Keratinocyte (primary cell): ENCODE data around the gene PRR33. TPM values are rescaled to one million over a fixed set of nuclear protein-coding genes. Genes with fewer than 3 reads are reported as not detected.

Experiments
- DNase-seq: peaks from one replicate; pipeline ENCODE4 v3.0.0-alpha.2; 2011; ENCODE audit warnings: low read depth, missing footprints, low spot score
- FAIRE-seq: peaks from 2 replicates; lab custom pipeline; 2011; peaks lifted over from hg19 to GRCh38; lab: Jason Lieb, UNC
- H2AFZ ChIP-seq: 2 replicates; pipeline ENCODE4 v1.6.0; 2012; ENCODE audit warnings: low read length, control low read depth, inconsistent platforms; ENCODE audit not compliant: control insufficient read depth
- H3K27ac ChIP-seq: 2 replicates; pipeline ENCODE4 v1.5.1; 2011; ENCODE audit warnings: low read length; ENCODE audit not compliant: control insufficient read depth, insufficient read depth
- H3K27me3 ChIP-seq: 3 replicates; pipeline ENCODE4 v1.6.0; 2011; ENCODE audit warnings: low read length; ENCODE audit not compliant: control insufficient read depth, insufficient read depth; ENCODE audit errors: extremely low read depth
- H3K36me3 ChIP-seq, 2 experiments: 2 replicates in 1 of 2; 3 replicates in 1 of 2; pipeline ENCODE4 v1.5.1; 2011; ENCODE audit warnings: low read length in 2 of 2, mild to moderate bottlenecking in 1 of 2; ENCODE audit not compliant: control insufficient read depth in 2 of 2, insufficient read depth in 2 of 2; ENCODE audit errors: extremely low read depth in 1 of 2
- H3K4me1 ChIP-seq: 3 replicates; pipeline ENCODE4 v1.5.1; 2011; ENCODE audit warnings: low read length; ENCODE audit not compliant: control insufficient read depth, insufficient read depth; ENCODE audit errors: extremely low read depth
- H3K4me2 ChIP-seq: 3 replicates; pipeline ENCODE4 v1.6.0; 2011; ENCODE audit warnings: low read depth, low read length; ENCODE audit not compliant: control insufficient read depth, insufficient read depth; ENCODE audit errors: extremely low read depth
- H3K4me3 ChIP-seq, 3 experiments: fragments of 200-600 bp in 1 of 3; sonication (generic) in 1 of 3; 2 replicates in 2 of 3; 3 replicates in 1 of 3; pipeline ENCODE4 v1.5.1; 2011 to 2016; ENCODE audit warnings: low read length in 3 of 3, mild to moderate bottlenecking in 3 of 3, control low read depth in 2 of 3, inconsistent platforms in 1 of 3, low read depth in 1 of 3, mixed read lengths in 1 of 3, mixed run types in 1 of 3, moderate library complexity in 1 of 3; ENCODE audit not compliant: control insufficient read depth in 2 of 3, insufficient read depth in 2 of 3; ENCODE audit errors: extremely low read depth in 1 of 3
- H3K79me2 ChIP-seq: 2 replicates; pipeline ENCODE4 v1.6.0; 2012; ENCODE audit warnings: low read length; ENCODE audit not compliant: control insufficient read depth, insufficient read depth
- H3K9ac ChIP-seq: 3 replicates; pipeline ENCODE4 v1.6.0; 2011; ENCODE audit warnings: low read length; ENCODE audit not compliant: control insufficient read depth, insufficient read depth; ENCODE audit errors: extremely low read depth
- H3K9me1 ChIP-seq: 3 replicates; pipeline ENCODE4 v1.6.0; 2011; ENCODE audit warnings: low read length; ENCODE audit not compliant: control insufficient read depth, insufficient read depth; ENCODE audit errors: extremely low read depth
- H3K9me3 ChIP-seq: 2 replicates; pipeline ENCODE4 v1.5.1; 2012; ENCODE audit warnings: low read depth, low read length; ENCODE audit not compliant: control insufficient read depth
- H4K20me1 ChIP-seq: 3 replicates; pipeline ENCODE4 v1.6.0; 2011; ENCODE audit warnings: low read length; ENCODE audit not compliant: control insufficient read depth, insufficient read depth; ENCODE audit errors: extremely low read depth
- CTCF ChIP-seq, 3 experiments: IDR thresholded peaks in 1 of 3; conservative IDR thresholded peaks in 1 of 3; optimal IDR thresholded peaks in 1 of 3; 2 replicates in 2 of 3; 3 replicates in 1 of 3; pipeline versions ENCODE3 to v1.5.1; 2011; ENCODE audit warnings: low read length in 3 of 3, mild to moderate bottlenecking in 3 of 3, moderate library complexity in 2 of 3, control low read depth in 1 of 3, inconsistent platforms in 1 of 3; ENCODE audit not compliant: insufficient read depth in 2 of 3; ENCODE audit errors: extremely low read depth in 1 of 3
- EZH2 ChIP-seq: IDR thresholded peaks from one replicate; pipeline ENCODE4 v1.6.1; 2012; ENCODE audit warnings: inconsistent platforms, mild to moderate bottlenecking, low read length, moderate library complexity
- dilution Hi-C: fragments of 300-500 bp; cut with MboI; formaldehyde crosslinking; loops from one replicate; pipeline ENCODE4 v1.7.0; 2020; ENCODE audit warnings: low sequenced_read_pairs; ENCODE audit not compliant: extremely low pct_ligation_motif_present
- polyA plus RNA-seq, 5 experiments: library from polyadenylated mRNA; depleted of rRNA in 3 of 5; stranded (reverse) in 3 of 5; stranded (forward) in 1 of 5; unstranded in 1 of 5; fragments of >200 nt; gene quantifications; 1 replicate in 1 of 5; 2 replicates in 3 of 5; 3 replicates in 1 of 5; pipeline versions ENCODE4 v1.2.1 to v1.2.3, GENCODE V29; 2011 to 2012; ENCODE audit warnings: missing spikeins in 2 of 5, low read depth in 1 of 5, low replicate concordance in 1 of 5

Gene PRR33
- polyA plus RNA-seq, 1 donor (not counting 4 experiments of a cell fraction or from before 2014, with no cell fraction given), result not detected

- H3K4me3 ChIP-seq, result no peak overlapping the region
- H2AFZ ChIP-seq, result no peak overlapping the region
- H3K27me3 ChIP-seq, result no peaks in the 10 kb centered on the region
- dilution Hi-C loops, result no loop called here
- no peaks in the 10 kb centered on the region for H3K9me3 ChIP-seq
- H3K4me2 ChIP-seq, result no peak overlapping the region
- TF ChIP-seq EZH2, result no peak
- no peak for TF ChIP-seq CTCF (optimal IDR thresholded peaks at IDR 0.05 in 1 of 3, IDR thresholded peaks at IDR 0.05 in 1 of 3, conservative IDR thresholded peaks at IDR 0.05 in 1 of 3; ENCODE audit: extremely low read depth in 1 of 3, insufficient read depth in 2 of 3, low read length in 3 of 3)
- FAIRE-seq (no peak), DNase-seq (no peak)
- H3K4me1 ChIP-seq, result peaks cover 14% of the 10 kb centered on the region
- no peaks in the 10 kb centered on the region for H3K9me1 ChIP-seq
- no peak overlapping the region for H3K9ac ChIP-seq
- H3K27ac ChIP-seq, result no peak overlapping the region
- no peaks in the 10 kb centered on the region for H3K79me2 ChIP-seq
- H4K20me1 ChIP-seq, result no peaks in the 10 kb centered on the region
- H3K36me3 ChIP-seq, result no peaks in the 10 kb centered on the region
Observed at GRCh38 chr11:1939006-1939625, 47.4 kb upstream of the PRR33 start.

- Histone ChIP-seq H4K20me1 (no peaks in the 10 kb centered on the region), H3K9ac (no peak overlapping the region), H3K4me2 (no peak overlapping the region), H3K36me3 (no peaks in the 10 kb centered on the region), H3K4me1 (peaks cover 7% of the 10 kb centered on the region), H3K9me1 (no peaks in the 10 kb centered on the region), H3K4me3 (no peak overlapping the region), H3K79me2 (no peaks in the 10 kb centered on the region), H3K9me3 (no peaks in the 10 kb centered on the region), H3K27me3 (no peaks in the 10 kb centered on the region), H2AFZ (no peak overlapping the region), H3K27ac (no peak overlapping the region)
- TF ChIP-seq EZH2 (no peak), CTCF (optimal IDR thresholded peaks at IDR 0.05 in 1 of 3, IDR thresholded peaks at IDR 0.05 in 1 of 3, conservative IDR thresholded peaks at IDR 0.05 in 1 of 3; ENCODE audit: extremely low read depth in 1 of 3, insufficient read depth in 2 of 3, low read length in 3 of 3) (no peak)
- dilution Hi-C loops, result no loop called here
- DNase-seq, result no peak
- no peak for FAIRE-seq
Observed at GRCh38 chr11:1938343-1939005, 46.8 kb upstream of the PRR33 start.
